ENCODE results near the gene XYLT1. TPM values are rescaled to one million over a fixed set of nuclear protein-coding genes. Genes with fewer than 3 reads are reported as not detected.
"Not testable (repeated sequence)": the region's sequence is repeated elsewhere in the genome, so short reads cannot be mapped to it uniquely, and the experiment has no call there.

The XYLT1 gene
- total RNA-seq, 3 donors from 2014 or later = 23.1 to 44.0 (median 34.1) TPM

DNA sequence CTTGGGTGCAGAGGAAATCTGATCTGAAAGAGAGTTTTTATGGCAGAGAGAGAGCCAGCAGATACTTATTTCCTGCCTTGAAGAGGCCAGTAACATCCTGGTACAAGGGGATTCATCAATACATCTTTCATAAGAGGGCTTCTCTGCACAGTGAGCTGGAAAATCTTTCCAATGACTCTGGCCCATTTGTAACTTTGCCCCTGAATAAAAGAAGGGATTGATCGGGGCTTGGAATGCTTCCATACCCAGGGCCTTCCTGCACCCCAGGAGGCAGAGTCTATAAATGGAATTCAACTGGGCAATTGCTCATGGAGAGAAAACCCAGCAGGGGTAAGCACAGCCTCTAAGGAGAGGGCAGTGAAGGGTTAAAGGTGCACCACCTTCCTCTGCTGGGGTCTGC is 163.3 kb downstream of the XYLT1 start:
- Histone ChIP-seq H3K4me1 (ENCODE audit: low read depth) (peaks cover 35% of the 10 kb centered on the region), H3K9me3 (no peaks in the 10 kb centered on the region), H3K36me3 (ENCODE audit: low read depth) (no peaks in the 10 kb centered on the region), H3K4me3 (no peak overlapping the region)
- TF ChIP-seq, protein P1, sequence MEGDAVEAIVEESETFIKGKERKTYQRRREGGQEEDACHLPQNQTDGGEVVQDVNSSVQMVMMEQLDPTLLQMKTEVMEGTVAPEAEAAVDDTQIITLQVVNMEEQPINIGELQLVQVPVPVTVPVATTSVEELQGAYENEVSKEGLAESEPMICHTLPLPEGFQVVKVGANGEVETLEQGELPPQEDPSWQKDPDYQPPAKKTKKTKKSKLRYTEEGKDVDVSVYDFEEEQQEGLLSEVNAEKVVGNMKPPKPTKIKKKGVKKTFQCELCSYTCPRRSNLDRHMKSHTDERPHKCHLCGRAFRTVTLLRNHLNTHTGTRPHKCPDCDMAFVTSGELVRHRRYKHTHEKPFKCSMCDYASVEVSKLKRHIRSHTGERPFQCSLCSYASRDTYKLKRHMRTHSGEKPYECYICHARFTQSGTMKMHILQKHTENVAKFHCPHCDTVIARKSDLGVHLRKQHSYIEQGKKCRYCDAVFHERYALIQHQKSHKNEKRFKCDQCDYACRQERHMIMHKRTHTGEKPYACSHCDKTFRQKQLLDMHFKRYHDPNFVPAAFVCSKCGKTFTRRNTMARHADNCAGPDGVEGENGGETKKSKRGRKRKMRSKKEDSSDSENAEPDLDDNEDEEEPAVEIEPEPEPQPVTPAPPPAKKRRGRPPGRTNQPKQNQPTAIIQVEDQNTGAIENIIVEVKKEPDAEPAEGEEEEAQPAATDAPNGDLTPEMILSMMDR (IDR thresholded peaks at IDR 0.05) = no peak
- ATAC-seq = no peak
- intact Hi-C loops (cut with DNase I, micrococcal nuclease) = no loop called here
- no peak for DNase-seq

DNA sequence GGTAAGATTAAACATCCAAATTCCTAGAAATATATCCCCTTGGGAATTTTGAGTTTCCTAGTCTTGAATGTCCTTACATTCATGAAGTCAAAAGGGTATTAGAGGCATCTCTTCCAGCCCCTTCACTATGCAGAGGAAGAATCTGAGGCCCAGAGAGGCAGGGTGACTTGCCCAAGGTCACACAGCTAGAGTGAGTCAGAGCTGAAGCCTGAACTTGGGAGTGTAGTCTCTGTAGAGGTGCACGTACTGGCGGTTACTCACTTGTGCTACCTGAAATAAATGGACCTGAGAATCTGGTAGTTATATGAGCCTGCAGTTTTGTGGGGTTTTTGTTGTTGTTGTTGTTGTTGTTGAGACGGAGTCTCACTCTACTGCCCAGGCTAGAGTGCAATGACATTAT is 164.0 kb downstream of the XYLT1 start:
- DNase-seq = no peak
- TF ChIP-seq, protein P1 (IDR thresholded peaks at IDR 0.05) = no peak
- Histone ChIP-seq H3K4me1 (ENCODE audit: low read depth) (peaks cover 34% of the 10 kb centered on the region), H3K9me3 (no peaks in the 10 kb centered on the region), H3K36me3 (ENCODE audit: low read depth) (no peaks in the 10 kb centered on the region), H3K4me3 (no peak overlapping the region)
- intact Hi-C loops (cut with DNase I, micrococcal nuclease) = no loop called here
- ATAC-seq = no peak

DNA sequence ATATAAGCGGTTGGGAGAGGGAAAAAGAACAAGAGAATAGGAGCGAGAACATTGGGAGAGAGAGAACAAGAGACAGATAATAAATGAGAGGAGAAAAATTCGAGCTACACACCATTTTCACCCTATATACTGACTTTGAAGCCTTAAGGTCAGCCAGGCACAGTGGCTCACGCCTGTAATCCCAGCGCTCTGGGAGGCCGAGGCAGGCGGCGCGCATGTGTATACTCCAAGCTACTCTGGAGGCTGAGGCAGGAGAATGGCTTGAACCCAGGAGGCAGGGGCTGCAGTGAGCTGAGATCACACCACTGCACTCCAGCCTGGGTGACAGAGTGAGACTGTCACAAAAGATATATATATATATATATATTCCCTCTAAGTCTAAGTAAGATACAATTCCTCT is 164.5 kb downstream of the XYLT1 start:
- intact Hi-C loops (cut with DNase I, micrococcal nuclease); H3K4me3 ChIP-seq; ATAC-seq; DNase-seq; H3K9me3 ChIP-seq; H3K36me3 ChIP-seq (ENCODE audit: low read depth): not testable (repeated sequence)
- H3K4me1 ChIP-seq (ENCODE audit: low read depth) = peaks cover 38% of the 10 kb centered on the region

DNA sequence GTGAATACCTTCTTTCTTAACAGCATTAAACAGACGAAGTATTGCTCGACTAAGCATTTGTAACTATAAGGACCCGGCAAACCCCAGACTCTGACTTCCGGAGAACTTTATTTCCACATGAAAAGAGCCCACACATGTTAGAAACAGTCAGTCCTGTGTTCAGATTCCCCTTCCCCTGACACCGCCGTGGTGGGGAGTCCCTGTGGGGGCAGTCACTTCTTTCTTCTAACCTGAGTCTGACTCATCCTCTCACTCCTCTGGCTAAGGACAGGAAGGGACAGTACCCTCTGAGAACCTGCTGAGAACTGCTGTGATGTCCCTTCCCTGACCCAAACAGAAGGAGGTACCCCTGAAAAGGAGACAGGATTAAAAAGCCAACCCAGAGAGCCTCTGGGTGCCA is 165.1 kb downstream of the XYLT1 start:
- H3K36me3 ChIP-seq (ENCODE audit: low read depth) = no peaks in the 10 kb centered on the region
- H3K4me3 ChIP-seq = no peak overlapping the region
- no peak for DNase-seq
- H3K9me3 ChIP-seq = no peaks in the 10 kb centered on the region
- intact Hi-C loops (cut with DNase I, micrococcal nuclease) = no loop called here
- ATAC-seq = no peak
- TF ChIP-seq, protein P1 (IDR thresholded peaks at IDR 0.05) = no peak
- H3K4me1 ChIP-seq (ENCODE audit: low read depth) = peaks cover 40% of the 10 kb centered on the region

DNA sequence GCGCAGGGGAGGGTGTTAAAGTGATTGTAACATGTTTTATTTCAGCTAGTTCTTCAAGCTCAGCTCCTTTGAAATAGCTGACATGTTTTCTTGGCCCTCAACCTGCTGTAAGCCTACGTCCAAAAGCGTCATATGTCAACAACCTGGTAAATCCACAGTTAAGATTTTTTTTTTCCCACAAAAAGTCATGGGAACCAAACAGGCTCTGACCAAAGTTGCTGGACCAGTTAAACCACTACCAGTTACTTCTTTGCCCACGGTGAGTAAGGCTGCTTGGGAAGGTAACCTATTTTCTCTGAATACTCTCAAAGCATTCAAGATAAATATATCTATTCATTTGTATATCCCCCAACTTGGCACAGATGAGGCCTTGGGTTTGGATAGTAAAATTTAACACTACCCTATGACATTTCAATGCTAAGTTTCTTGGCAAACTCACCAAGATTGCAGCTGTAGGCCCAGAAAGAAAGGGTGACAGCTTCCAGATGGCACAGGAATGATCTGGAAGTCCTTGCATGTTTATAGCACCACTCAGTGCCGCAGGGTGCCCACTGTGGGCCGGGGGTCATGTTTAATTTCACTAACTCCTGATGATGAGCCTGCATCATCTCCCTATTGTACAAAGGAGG is 166.2 kb downstream of the XYLT1 start:
- peak; percentile 71 for ATAC-seq
- intact Hi-C loops (cut with DNase I, micrococcal nuclease) = no loop called here

DNA sequence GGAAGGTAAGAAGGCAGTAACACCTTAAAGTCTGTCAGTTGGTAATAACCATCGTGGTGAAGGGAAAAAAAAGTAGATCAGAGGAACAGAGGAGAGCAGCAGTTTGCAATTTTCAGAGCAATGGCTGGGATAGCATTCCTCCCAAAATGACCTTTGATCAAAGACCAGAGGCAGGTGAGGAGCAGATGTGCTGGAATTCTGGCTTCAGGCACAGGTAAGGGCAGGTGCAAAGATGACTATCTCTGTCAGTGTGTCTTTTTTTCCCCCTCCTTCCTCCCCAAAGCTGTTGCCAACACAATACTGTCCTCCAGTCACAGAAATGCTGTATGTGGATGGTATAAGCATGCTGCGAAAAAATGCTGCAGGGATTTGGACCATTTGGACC is 166.7 kb downstream of the XYLT1 start:
- ATAC-seq = peak; percentile 60
- H3K4me3 ChIP-seq = no peak overlapping the region
- H3K4me1 ChIP-seq (ENCODE audit: low read depth) = peaks cover 40% of the 10 kb centered on the region
- no peaks in the 10 kb centered on the region for H3K36me3 ChIP-seq (ENCODE audit: low read depth)
- intact Hi-C loops (cut with DNase I, micrococcal nuclease) = no loop called here
- DNase-seq = peak in 1 of 3 donors; percentile 31
- TF ChIP-seq, protein P1 (IDR thresholded peaks at IDR 0.05) = no peak
- no peaks in the 10 kb centered on the region for H3K9me3 ChIP-seq

More for the DNA sequence above, 166.2 kb downstream of the XYLT1 start:
- Histone ChIP-seq H3K4me3 (no peak overlapping the region), H3K9me3 (no peaks in the 10 kb centered on the region), H3K36me3 (ENCODE audit: low read depth) (no peaks in the 10 kb centered on the region), H3K4me1 (ENCODE audit: low read depth) (peaks cover 40% of the 10 kb centered on the region)
- peak in 1 of 3 donors; percentile 62 for DNase-seq
- TF ChIP-seq, protein P1 (IDR thresholded peaks at IDR 0.05) = no peak
